Measurements from ENCODE around the gene SCAI.

DNA sequence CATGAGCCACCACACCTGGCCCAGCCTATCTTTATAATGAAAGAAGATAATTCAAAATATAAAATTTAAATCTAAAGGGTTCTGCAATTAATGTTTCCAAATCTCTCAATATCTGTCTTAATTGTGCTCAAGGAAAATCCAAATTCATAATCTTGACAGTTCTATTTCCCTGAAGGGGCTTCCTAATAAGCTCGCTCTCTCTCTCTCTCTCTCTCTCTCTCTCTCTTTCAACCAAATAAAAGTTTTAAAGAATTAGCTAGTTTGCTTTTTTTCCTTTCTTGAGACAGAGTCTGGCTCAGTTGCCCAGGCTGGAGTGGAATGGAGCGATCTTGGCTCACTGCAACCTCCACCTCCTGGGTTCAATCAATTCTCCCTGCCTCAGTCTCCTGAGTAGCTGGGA, 13.2 kb upstream of the SCAI start:
- TF ChIP-seq CTCF (conservative IDR thresholded peaks at IDR 0.05 in 1 of 2, IDR thresholded peaks at IDR 0.05 in 1 of 2; ENCODE audit: low read depth in 1 of 2, low read length in 2 of 2) (no peak), EZH2 (IDR thresholded peaks at IDR 0.05; ENCODE audit: low read length, missing control alignments) (no peak)
